GM18505 (cell line): ENCODE measurements around the gene CALCR.

Source experiments
- ATAC-seq: cut with Tn5 transposase; IDR thresholded peaks from one replicate; pipeline ENCODE4 v1.9.1; 2021; ENCODE audit not compliant: unreplicated experiment
- POLR2A ChIP-seq: IDR thresholded peaks from 4 replicates; pipeline ENCODE4 v1.6.1; 2011; ENCODE audit warnings: borderline replicate concordance; ENCODE audit not compliant: insufficient read depth, insufficient read length; ENCODE audit errors: extremely low read depth

CALCR gene

DNA sequence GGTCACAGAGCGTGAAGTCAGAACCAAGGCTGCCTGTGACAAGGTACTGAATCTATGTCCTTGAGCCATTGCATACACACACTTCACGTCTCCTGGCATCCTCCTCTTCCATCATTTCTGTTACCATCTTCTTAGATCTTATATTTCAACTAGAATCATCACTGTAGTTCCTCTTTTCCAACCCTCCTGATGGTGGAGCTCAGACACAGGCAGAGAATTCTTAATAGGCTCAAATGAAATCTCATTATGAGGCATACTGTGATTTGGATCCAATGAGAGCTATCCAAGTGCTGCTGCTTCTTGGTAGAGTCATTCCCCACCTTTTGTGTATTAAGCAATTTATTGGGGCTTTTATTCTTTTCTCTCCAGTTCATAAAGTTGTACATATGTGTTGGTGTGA lies 113.2 kb downstream of the CALCR start:
- ATAC-seq, result no peak
- TF ChIP-seq POLR2A, result no peak

DNA sequence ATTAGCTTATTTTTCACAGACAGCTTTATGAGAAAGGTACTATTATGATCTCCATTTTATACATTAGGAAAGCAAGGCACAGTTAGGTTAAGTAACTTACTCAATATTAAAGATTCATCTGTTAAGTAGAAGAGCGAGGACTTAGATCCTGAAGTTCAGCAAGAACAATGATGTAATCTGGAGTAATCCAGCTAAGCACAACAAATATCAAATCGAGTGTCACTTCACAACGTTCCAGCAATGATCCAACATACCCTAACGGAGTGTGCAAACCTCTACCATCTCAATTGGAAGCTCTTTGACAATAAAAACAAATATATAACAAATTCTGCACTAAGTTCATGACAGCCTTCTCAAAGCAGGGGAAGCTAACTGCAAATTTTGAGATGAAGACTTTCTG lies 121.3 kb downstream of the CALCR start:
- ATAC-seq, result no peak

DNA sequence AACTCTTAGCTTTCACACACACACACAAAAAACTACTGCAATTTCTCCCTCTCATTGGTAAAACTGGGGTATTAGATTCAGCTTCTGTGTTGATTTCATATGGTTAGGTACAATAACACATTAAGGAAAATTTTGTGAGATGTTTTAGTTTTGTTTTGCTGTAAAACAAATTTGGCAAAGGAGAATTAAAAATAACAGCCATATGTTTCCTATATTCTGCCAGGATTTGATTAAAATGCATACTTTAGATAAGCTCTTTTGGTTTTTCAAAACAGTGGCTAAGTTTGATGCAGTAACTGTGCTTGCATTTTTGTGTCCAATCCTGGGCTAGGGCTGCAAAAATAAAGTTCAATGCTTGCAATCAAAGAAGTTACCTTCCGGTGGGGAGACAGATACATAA lies 126.3 kb downstream of the CALCR start:
- no peak for ATAC-seq
- TF ChIP-seq POLR2A, result no peak

More for the DNA sequence above, 121.3 kb downstream of the CALCR start:
- TF ChIP-seq POLR2A, result no peak

DNA sequence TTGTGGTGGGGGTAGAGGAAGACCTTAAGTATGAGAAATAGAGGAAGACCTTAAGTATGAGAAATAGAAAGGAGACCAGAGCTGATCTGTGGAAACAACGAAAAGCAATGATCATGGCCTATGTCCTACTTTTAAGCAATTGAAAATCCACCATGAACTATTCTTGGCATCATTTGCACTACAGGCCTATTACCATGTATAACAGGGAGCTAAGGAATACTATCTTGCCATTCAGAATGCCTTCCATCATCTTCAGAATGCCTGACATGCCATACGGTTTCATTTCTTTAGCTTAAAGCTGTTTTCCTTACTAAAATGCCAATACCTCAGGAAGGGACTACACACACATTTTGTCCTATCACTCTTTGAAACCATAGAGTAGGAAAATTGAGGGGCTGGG lies 127.0 kb downstream of the CALCR start:
- TF ChIP-seq POLR2A, result no peak
- ATAC-seq, result no peak

DNA sequence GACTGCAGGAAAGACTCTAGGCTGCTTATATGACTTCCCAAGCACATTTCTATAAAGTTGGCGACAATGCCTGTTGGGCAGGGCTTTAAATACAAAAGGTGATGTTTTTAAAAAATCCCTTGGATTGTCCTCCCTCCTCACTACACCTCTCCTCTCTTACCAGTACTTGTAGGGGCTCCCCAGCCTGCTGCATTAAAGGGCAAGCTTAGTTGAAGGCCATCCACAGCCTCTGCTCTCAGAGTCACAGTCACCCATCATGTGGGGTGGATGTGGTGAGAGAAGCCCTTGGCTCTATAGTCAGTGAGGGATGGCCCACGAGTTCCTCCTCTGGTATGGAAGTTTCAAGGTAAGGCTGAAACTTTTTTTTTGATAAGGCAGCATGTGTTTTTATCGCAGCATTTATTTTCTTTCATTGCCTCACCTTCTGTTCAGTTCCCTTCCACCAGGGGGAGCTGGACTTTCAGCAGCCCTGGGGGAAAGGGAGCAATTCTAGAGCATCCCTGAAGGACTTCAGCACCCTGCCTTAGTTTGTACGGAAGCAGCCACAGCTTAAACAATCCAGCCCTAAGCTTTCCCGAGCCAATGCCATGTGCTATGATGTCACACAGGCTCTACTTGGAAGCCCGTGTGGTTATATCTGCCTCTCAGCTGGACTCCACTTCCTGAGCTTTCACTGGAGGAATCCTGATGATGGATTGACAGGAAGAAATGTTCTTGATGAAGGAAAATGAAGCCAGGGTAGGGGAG lies 131.9 kb downstream of the CALCR start:
- peak; percentile 85 for ATAC-seq

DNA sequence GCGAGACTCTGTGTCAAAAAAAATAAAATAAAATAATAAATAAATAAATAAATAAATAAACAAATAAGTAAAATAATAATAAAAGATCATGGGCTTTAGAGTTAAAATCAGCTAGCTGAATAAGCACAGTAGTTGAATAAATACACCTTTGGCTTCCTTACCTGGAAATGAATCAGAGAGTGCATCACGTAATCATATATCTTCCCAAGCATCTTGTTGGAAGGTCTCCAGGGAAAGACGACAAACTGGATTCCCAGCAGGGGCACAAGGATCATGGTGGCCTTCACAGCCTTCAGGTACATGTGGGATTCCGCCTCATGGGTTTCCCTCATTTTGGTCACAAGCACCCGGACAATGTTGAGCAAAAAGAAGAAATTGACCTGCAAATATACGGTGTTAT lies 138.7 kb downstream of the CALCR start:
- no peak for ATAC-seq
- TF ChIP-seq POLR2A, result no peak

More for the DNA sequence above, 131.9 kb downstream of the CALCR start:
- no peak for TF ChIP-seq POLR2A

DNA sequence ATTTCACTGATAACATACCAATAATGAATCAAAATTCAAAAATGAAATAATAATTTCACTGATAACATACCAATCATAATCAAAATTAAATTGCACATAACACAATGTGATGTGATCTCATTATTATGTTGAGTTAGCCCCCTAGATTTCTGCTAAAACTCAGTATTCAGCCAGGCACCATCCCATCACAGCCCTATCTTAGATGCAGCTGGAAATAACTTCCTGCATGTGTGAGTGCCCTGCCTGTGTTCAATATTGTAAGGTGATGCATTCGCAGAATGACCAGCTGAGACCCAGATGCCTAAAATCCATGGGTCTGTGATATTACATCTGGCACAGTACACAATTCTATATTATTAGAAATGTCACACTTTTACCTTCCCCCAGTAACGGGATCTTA lies 142.4 kb downstream of the CALCR start:
- ATAC-seq, result no peak
- no peak for TF ChIP-seq POLR2A

DNA sequence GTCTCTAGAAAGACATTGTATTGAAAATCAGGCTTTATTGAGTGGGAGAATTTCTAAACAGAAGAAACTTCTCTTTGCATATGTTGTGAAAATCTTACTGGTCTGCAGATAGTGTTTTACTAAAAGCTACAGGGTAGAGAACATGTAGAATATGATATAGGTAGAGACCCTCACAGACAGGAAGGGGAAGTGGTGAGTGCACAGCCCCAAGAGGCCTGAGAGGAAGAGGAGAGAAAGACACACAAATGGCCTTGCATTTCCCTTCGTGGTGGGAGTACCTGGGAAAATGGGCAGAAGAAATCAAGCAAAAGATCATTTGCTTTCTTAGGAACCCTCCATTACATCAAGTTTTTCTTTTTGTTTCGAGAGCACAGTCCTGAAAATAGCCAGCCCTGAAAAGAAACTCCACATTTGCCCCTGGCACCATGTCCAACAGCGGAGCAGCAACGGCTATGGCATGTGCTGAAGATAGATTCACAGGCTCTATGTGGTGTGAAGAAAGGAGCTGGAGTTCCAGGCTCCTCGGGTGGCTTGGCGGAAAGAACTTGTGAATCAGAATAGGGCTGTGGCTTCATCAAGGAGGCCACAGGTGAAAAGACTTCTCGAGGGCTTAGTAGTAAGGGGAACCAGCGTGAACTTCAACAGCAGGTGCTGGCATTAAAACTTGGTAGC lies 143.5 kb downstream of the CALCR start:
- ATAC-seq, result no peak
- no peak for TF ChIP-seq POLR2A

DNA sequence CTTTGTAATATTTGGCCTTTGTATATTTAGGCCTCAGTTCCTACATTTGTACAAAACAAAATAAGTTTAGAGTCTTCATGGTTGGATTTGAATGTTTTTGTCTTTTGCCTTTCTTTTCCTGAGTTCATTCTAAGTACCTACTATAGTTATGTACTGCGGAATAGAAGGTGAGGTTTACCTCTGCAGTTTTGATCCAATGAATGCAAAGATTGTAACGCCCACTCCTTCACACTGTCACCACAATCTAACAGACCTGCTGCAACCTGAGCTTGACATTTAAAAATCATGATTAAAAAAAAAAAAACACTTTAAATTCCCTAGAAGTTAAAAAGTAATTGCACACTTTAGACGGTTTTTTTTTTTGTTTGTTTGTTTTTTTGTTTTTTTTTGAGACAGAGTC lies 145.0 kb downstream of the CALCR start:
- no peak for TF ChIP-seq POLR2A
- no peak for ATAC-seq

DNA sequence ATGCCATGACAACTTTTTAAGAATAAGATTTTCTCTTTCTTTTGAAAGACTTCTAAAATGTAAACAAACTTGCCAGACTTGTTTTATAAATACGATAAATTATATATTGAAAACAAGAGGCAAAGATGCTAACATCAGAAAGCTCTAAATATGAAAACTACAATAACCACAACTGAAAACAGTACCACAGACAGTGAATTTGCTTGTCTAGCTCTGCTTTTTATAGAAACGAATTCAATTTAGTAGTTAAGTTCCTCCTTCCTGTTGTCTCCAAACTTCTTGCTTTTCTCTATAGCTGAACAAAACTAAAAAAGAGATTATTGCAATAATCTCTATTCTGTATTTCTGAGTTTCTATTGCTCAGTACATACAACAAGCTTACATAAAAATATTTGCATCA lies 147.4 kb downstream of the CALCR start:
- no peak for ATAC-seq
- TF ChIP-seq POLR2A, result no peak

DNA sequence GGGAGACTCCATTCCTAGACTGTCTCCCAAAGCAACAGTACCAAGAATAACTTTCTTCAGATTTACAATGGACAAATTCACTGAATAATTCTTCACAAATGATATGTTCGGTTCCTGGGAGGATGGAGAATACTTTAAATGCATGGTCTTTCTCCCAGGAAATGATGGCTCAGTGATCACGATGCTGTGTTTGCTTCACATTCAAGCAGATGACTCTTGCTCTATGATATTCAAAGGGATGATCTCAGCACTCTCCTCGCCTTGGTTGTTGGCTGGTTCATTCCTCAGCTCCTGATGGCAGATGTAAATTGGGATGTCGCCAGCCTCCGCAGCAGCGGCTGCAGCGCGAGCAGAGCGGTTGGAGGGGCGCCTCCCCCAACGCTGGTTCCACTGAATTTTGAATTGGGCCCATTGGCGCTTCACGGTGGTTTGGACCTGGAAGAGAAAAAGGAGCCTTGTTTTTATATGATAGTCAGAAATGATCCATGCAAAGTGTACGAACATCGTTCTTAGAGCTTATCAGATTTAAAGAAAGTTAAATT lies 148.3 kb downstream of the CALCR start:
- TF ChIP-seq POLR2A, result no peak
- no peak for ATAC-seq

DNA sequence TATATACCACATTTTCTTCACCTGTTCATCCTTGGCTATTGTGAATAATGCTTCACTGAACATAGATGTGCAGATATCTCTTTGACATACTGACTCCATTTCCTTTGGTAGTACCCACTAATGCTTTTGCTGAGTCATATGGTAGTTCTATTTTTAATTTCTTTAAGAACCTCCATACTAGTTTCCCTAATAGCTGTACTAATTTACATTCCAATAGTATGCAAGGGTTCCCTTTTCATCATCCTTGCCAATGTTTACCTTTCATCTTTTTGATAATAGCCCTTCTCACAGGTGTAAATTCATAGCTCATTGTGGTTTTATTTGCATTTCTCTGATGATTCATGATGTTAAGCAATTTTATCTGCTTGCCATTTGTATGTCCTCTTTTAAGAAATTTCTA lies 159.9 kb downstream of the CALCR start:
- ATAC-seq, result no peak
- no peak for TF ChIP-seq POLR2A

DNA sequence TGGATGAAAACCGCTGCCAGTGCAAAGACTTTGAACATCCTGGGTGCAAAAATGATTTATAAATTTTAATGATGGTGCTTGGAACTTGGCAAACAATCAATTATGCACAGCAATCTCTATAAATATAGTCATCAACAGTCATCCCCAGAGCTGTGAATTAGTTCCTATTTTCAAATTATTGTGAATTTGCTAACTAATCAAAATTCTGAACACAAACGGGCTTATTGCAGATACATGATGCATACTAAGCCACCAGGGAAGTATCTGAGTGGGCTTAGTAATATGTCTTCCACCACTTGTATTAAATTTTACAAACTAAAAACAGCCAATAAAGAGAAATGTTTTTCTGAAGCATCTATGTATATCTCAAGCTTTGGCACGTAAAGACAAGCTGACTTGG lies 165.2 kb downstream of the CALCR start:
- ATAC-seq, result no peak
- TF ChIP-seq POLR2A, result no peak

DNA sequence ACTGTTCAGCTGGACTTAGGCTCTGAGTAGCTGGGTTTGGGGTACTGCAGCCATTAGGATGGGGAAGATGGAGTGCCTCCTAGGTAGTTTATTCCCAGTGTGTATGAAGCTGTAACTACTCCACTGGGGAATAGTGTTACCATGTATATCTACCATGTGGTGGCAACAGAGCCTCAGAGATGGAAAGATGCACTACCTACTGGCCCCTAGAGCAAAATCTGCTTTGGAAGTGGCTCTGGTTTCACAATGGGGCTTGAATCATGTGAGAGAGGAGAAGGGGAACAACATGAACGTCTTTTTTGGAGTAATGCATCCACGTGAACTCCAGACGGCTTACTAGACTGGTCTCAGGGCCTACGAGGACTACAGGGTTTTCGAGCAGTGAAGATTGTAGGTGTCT lies 167.3 kb downstream of the CALCR start:
- no peak for TF ChIP-seq POLR2A
- ATAC-seq, result no peak
